Right ventricle myocardium superior (tissue), 1 donor: ENCODE measurements around the gene SIRT6. TPM values are rescaled to one million over a fixed set of nuclear protein-coding genes. Genes with fewer than 3 reads are reported as not detected.
"Not testable (repeated sequence)": the region's sequence is repeated elsewhere in the genome, so short reads cannot be mapped to it uniquely, and the experiment has no call there.

ENCODE experiments used
- ATAC-seq: fragments of 200-7000 bp; cut with Tn5 transposase; one replicate; pipeline ENCODE4 v1.9.1; 2020; ENCODE audit warnings: mild to moderate bottlenecking; ENCODE audit not compliant: poor library complexity
- DNase-seq: peaks from one replicate; pipeline ENCODE4 v3.0.0-alpha.2; 2020
- intact Hi-C: fragments of 100-400 bp; cut with DNase I; formaldehyde crosslinking; loops from one replicate; pipeline ENCODE4 v1.11.2; 2022
- long read RNA-seq: library from polyadenylated mRNA; unstranded; transcript quantifications from one replicate; pipeline ENCODE4 v2.0.0, GENCODE V29; 2021
- total RNA-seq: library from RNA; stranded (reverse); fragmentation: NEBNext Ultra II Directional; extraction: Animal tissue kit (Norgen Biotek cat#: 25700); gene quantifications from one replicate; pipeline ENCODE4 v1.2.1, GENCODE V29; 2021
- donor health status: DM: no; HTN: yes; CAD: no; lungs with severe emphysema.

The SIRT6 gene
- 9.4 TPM for total RNA-seq
- long read RNA-seq, partial matches to known transcripts, result 0 of 7 reads
- long read RNA-seq, other reads (novel, unspliced or antisense), result 0 of 7 reads

DNA sequence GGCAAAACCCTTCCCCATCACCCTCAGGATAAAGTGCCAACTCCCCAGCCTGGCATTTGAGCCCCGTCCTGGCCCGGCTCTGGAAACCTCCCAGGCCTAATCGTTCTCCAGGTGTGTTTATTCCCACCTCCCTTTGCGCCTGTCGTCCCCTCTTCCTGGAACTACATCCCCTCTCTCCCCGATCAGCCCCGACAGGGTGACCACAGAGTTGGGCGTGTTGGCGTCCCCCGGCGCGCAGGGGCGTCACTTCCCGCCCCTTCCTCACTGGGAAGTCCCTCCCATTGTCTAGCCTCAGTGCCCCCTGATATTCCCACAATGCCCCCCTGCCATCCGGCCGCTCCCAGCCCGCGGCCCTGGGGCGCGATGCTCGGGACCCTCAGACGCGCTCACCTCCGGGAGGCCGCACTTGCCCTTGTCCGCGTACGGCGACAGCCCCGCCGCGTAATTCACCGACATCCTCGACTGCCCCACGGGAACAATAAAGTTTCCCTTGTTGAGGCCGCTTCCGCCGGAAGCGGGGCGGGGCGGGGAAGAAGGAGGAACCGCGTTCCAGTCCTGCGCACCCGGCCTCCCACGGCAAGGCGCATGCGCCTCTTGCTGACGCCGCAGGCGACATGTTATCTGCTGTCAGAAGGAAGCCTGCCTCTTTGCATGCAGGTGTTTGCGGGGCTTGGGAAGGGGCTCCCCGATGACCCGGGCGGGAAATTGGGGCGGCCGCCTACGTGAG, at the start of gene SIRT6, which contains the start of gene ANKRD24:
Gene SIRT6 (minus strand): TSS at position 480 of the 727 bp plus-strand sequence. CDS start 24 bp downstream, at position 456.
Gene ANKRD24 (plus strand): TSS at position 606 of the 727 bp plus-strand sequence. CDS start 3,737 bp downstream, outside the sequence.
- ATAC-seq, result peak; percentile 98

DNA sequence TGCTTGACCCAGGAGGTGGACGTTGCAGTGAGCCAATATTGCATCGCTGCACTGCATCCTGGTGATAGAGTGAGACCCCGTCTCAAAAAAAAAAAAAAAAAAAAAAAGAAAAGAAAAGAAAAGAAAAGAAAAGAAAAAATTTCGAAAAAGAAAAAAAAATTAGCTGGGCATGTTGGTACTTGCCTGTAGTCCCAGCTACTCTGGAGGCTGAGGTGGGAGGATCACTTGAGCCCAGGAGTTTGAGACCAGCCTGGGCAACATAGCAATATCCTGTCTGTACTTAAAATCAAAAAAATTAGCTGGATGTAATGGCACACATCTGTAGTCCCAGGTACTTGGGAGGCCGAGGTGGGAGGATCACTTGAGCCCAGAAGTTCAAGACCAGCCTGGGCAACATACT, 49.8 kb upstream of the SIRT6 start:
- DNase-seq, intact Hi-C loops, ATAC-seq: not testable (repeated sequence)

More for the DNA sequence above, at the start of gene SIRT6, which contains the start of gene ANKRD24:
- peak; percentile 97 for DNase-seq
- intact Hi-C loops, result loop anchor here (10.0 kb wide), 1 partner anchor 177 kb away; the partner anchor contains the start of gene PIAS4

DNA sequence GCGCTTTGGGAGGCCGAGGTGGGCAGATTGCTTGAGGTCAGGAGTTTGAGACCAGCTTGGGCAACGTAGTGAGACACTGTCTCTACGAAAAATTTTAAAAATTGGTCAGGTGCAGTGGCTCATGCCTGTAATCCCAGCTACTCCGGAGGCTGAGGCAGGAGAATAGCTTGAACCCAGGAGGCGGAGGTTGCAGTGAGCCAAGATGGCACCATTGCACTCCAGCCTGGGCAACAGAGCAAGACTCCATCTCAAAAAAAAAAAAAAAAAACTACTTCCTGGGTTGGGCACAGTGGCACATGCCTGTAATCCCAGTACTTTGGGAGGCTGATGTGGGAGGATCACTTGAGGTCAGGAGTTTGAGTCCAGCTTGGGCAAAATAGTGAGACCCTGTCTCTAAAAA, 49.2 kb upstream of the SIRT6 start:
- ATAC-seq, intact Hi-C loops, DNase-seq: not testable (repeated sequence)

DNA sequence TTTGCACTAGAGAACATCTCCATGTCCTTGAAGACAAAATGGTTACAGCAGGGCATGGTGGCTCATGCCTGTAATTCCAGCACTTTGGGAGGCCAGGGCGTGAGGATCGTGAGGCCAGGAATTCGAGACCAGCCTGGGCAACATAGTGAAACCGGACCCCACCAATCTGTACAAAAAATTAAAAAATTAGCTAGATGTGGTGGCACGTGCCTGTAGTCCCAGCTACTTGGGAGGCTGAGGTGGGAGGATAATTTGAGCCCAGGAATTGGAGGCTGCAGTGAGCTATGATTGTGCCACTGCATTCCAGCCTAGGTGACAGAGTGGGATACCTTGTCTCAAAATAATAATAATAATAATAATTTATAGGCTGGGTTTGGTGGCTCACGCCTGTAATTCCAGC, 47.9 kb upstream of the SIRT6 start:
- ATAC-seq, intact Hi-C loops, DNase-seq: not testable (repeated sequence)

DNA sequence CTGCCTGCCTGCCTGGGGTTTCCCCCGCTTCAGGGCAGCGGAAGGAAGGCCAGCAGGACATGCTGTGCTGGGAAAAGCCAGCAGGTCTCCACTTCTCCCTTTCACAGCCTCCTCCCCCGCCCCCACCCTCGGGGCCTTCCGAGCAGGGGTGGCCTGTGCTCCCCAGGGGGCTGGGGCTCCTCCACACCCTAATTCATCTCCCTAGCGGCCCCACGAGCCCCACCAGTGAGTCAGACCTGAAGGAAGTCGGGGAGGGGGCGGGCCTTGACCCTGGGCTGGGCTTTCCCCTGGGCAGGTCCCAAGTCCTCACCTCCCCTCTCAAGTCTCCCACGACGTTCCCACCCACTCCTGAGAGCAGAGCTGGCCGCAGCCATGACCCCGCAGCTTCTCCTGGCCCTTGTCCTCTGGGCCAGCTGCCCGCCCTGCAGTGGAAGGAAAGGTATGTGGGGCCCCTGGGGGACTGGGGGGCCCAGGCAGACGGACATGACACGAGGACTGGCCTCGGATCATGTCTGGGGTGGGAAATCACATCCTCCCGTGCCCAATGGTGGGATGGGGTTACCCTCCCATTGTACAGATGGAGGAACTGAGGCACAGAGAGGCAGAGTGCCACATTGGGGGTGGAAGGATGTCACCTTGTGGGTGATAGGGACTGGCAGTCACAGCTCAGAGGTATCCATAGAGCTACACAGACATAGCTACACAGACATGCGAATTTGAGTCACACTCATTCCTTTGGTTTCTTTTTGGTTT, 47.0 kb upstream of the SIRT6 start, which contains the start of gene EBI3:
Gene EBI3 (plus strand): TSS at position 345 of the 753 bp plus-strand sequence. CDS start 28 bp downstream, at position 373.
- peak; percentile 55 for ATAC-seq
- intact Hi-C loops, result no loop called here
- DNase-seq, result peak; percentile 47

DNA sequence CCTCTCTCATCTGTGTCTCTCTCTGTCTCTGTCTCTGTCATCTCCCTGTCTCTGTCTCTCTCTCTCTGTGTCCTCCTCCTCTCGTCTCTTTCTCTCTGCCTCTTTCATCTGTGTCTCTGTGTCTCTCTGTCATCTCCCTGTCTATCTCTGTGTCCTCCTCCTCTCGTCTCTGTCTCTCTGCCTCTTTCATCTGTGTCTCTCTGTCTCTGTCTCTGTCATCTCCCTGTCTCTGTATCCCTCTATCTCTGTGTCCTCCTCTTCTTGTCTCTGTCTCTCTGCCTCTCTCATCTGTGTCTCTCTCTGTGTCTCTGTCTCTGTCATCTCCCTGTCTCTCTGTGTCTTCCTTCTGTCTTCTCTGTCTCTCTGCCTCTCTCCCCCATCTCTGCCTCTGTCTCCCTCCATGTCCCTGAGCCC, 46.4 kb upstream of the SIRT6 start:
- DNase-seq, result no peak
- ATAC-seq, result no peak
- intact Hi-C loops, result no loop called here

DNA sequence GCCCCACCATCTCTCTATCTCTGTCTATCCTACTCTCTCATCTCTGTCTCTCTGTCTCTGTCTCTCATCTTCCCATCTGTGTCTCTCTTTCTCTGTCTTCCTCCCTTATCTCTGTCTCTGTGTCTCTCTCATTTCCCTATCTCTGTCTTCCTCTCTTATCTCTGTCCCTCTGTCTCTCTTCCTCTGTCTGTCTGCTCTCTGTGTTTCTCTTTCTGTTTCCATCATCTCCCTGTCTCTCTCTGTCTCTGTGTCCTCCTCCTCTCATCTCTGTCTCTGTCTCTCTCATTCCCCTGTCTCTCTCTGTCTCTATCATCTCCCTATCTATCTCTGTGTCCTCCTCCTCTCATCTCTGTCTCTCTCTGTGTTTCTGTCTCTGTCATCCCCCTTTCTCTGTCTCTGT, 45.4 kb upstream of the SIRT6 start:
- ATAC-seq (no peak), DNase-seq (no peak)
- intact Hi-C loops, result no loop called here

DNA sequence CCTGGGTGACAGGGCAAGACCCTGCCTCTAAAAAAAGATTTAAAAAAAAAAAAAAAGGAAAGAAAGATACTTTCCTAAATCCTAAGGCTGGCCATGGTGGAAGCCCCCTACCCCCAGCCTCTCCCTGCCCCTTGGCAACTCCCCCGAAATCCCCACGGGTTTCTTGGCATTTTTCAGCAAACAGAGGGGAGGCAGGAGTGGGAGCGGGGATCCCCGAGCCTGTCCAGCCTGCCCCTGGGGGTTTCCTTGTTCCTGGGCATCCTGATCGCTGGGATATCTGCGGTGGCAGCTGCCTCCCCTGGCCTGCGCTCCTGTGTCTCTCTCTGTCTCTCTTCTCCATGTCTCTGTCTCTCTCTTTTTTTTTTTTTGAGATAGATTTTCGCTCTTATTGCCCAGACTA, 43.5 kb upstream of the SIRT6 start:
- DNase-seq, result no peak
- intact Hi-C loops, result no loop called here
- no peak for ATAC-seq

DNA sequence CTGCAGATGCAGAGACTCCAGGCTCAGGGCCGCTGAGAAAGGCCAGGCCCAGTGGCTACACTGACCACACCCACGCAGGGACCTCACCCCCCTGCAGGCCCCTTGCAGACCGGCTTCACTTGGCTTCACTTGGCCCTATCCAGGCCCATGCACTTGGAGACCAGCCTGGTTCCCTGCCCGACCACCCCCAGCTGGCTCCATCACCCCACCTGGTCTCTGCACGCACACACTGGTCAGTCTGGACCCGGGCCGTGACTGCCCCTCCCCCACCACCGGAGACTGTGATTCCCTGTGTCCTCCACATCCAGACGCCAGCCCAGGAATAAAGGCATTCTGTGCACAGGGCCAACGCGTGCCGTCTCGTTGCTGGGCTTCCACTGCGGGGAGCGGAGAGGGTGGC, 42.1 kb upstream of the SIRT6 start:
- DNase-seq (no peak), ATAC-seq (no peak)
- intact Hi-C loops, result no loop called here

DNA sequence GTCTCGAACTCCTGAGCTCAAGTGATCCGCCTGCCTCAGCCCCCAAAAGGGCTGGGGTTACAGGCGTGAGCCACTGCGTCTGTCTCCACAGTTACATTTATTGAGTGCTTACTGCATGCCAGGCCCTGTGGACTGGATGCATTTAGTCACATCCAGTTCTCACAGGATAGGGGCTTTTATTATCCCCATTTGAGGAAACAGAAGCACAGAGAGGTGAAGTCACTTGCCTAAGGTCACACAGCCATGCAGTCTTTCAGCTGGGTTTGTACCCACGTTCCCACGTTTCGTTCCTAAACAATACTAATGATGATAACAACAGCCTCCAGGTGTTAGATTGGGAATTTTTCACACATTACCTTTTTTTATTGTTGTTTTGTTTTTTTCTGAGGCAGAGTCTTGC, 37.8 kb upstream of the SIRT6 start:
- no peak for ATAC-seq
- no peak for DNase-seq
- intact Hi-C loops, result no loop called here

DNA sequence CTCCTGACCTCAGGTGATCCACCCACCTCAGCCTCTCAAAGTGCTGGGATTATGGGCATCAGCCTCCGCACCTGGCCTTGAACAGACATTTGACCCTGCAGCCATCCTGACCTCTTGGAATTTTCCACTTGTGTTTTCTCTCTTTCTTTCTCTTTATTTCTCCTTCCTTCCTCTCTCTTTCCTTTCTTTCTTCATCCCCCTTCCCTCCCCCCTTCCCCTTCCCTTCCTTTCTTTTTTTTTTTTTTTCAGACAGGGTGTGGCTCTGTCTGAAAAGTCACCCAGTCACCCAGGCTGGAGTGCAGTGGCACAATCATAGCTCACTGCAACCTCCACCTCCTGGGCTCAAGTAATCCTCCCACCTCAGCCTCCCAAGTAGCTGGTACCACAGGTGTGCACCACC, 36.2 kb upstream of the SIRT6 start:
- intact Hi-C loops, DNase-seq, ATAC-seq: not testable (repeated sequence)

DNA sequence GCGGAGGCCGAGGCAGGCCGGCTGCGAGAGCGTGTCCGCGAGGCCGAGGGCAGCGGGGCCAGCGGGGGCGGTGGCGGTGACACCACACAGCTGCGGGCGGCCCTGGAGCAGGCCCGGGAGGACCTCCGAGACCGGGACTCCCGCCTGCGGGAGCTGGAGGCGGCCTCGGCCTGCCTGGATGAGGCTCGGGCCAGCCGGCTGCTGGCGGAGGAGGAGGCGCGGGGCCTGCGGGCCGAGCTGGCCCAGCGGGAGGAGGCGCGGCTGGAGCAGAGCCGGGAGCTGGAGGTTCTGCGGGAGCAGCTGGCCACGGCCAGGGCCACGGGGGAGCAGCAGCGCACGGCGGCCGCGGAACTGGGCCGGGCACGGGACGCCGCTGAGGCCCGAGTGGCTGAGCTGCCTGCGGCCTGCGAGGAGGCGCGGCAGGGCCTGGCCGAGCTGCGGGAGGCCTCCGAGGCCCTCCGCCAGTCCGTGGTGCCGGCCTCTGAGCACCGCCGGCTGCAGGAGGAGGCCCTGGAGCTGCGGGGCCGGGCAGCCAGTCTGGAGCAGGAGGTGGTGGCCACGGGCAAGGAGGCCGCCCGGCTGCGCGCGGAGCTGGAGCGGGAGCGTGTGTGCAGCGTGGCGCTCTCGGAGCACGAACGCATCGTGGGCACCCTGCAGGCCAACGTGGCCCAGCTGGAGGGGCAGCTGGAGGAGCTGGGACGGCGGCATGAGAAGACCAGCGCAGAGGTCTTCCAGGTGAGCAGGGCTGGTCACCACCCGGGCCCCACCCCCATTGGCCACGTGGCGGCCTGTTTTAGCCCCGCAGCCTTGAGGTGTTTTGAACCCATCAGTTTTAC, 35.3 kb upstream of the SIRT6 start:
- intact Hi-C loops, result no loop called here
- ATAC-seq (no peak), DNase-seq (no peak)

DNA sequence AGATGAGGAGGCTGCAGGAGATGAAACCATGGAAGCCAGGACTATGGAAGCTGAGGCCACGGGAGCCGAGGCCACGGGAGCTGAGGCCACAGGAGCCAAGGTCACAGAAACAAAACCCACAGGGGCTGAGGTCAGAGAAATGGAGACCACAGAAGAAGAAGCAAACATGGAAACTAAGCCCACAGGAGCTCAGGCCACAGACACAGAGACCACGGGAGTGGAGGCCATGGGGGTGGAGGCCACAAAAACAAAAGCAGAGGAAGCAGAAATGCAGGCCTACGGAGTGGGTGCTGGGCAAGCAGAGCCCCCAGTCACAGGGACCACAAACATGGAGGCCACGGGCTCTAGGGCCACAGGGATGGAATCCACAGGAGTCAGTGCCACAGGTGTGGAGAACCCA, 34.5 kb upstream of the SIRT6 start:
- intact Hi-C loops, result no loop called here

DNA sequence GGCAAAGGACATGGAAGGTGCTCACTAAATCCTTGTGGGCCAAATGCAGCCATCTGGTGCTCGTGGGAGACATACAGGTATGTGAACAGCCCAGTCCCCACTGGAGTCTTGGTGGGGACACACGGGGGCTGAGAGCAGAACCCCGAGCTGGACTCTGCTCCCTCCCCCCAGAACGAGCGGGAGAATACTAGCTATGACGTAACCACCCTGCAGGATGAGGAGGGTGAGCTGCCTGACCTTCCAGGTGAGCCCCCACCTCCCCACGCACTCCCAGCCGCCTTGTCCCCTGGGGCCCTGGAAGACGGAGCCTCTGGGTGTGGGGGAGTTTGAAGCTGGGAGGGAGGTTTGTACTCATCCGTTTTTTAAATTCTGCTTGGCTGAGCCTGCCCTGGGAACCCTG, 33.4 kb upstream of the SIRT6 start:
- DNase-seq, result no peak
- intact Hi-C loops, result no loop called here
- ATAC-seq, result no peak

More for the DNA sequence above, 34.5 kb upstream of the SIRT6 start:
- ATAC-seq (no peak), DNase-seq (no peak)

DNA sequence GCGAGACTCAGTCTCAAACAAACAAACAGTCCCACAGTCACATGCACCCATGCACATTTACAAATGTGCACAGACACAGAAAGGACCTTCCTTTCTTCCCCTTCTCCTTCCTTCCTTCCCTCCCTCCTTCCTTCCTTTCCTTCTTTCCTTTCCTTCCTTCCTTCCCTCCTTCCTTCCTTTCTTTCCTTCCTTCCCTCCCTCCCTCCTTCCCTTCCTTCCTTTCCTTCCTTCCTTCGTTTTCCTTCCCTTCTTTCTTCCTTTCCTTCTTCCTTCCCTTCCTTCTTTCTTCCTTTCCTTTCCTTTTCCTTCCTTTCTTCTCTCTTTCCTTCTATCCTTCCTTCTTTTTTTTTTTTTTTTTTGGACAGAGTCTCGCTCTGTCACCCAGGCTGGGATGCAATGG, 30.8 kb upstream of the SIRT6 start:
- intact Hi-C loops, result no loop called here
- DNase-seq, result no peak
- ATAC-seq, result no peak

DNA sequence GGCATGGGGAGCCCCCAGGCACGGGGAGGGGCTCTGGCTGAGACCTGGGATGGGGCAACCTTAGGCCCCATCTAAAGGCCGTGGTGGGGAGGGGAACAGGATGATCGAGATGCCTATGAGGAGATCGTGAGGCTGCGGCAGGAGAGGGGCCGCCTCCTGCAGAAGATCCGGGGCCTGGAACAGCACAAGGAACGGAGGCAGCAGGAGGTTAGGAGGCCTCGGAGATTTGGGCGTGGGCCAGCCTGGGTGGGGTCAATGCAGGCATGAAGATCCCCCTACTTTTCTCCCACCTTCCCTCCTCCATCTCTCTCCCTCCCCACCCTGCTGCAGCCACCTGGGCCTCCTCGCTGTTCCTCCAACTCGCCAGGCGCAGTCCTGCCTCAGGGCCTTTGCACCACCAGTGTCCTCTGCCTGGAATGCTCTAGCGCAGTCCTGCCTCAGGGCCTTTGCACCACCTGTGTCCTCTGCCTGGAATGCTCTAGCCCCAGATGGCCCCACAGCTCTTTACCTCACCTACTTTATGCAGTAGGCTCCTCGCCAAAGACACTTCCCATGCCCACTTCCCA, 27.9 kb upstream of the SIRT6 start:
- DNase-seq (no peak), ATAC-seq (no peak)
- intact Hi-C loops, result no loop called here

DNA sequence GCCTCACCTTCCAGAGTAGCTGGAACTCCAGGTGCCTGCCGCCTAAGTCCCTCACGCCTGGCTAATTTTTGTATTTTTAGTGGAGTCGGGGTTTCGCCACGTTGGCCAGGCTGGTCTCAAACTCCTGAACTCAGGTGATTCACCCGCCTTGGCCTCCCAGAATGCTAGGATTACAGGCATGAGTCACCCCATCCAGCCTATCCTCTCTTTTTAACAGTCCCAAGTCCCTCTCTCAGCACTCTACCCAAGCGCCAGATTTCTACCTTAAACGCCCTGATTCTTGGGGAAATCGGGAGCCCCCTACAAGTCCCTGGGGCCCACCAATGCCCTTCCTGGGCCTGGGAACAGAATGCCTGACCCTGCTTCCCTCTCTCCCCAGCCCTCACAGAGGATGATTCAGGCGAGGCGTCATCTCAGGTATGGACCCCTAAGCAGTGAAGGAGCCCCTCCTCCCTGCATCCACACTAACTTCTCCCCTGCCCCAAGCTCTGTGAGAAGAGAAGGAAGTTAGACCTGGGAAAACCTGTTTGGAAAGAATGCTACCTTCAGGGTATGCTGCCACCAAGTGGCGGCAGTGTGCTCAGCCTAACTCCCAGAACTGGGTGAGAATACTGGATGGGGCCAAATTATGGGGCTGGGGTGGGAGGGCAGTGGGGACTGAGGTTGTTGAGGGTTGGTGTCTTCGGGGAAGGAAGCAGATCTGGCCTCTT, 26.2 kb upstream of the SIRT6 start:
- no peak for DNase-seq
- intact Hi-C loops, result loop anchor here (5.0 kb wide), 1 partner anchor 221 kb away; the partner anchor contains the start of gene EEF2
- no peak for ATAC-seq
